ENCODE measurements around the gene SNX33. TPM values are rescaled to one million over a fixed set of nuclear protein-coding genes. Genes with fewer than 3 reads are reported as not detected.

SNX33 gene
- total RNA-seq, 1 experiment from 2014 or later, result 19.8 TPM

DNA sequence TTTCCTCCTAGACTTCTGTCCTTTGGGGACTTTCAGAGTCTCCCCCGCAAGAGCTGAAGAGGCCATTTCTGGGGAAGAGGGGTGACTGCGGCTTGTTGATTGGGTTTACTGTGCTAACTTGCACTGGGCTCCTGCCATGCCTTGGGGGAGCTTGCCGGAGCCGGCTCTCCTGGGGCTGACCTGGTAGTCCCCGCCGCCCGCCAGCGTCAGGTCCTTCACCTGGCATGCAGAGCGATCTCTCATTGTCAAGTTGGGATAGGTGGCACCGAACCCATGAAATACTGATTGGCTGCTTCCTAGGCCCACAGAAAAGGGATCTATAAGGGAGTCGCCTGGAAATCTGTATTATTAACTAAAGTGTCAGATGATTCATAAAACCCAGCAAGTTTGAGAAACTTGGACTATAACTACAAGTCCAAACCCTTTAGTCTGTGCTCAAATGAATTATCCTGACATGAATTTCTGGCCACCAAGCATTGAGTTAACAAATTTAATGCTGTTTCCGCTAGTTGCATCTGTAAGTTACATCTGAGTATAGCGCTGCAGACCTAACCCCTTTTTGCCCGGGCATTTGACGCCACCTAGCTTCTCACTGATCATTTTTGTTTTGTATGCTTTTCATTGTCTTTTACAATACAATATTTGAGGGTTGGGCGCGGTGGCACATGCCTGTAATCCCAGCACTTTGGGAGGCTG lies 7.1 kb upstream of the SNX33 start:
- ChIA-PET POLR2A (interaction anchor here (1.0 to 6.1 kb wide), 12 partner anchors 7 to 273 kb away, joined by 3 to 76 read pairs (median 13); partner anchors contain the start of genes MAN2C1, PTPN9, SIN3A and SNUPN), CTCF (interaction anchor here (0.6 to 3.7 kb wide), 8 partner anchors 10 to 273 kb away, joined by 3 to 26 read pairs (median 11); partner anchors contain the start of genes MAN2C1, SIN3A and SNUPN)
- H3K27me3 Mint-ChIP-seq (ENCODE audit: low read depth), result peaks cover 9% of the 10 kb centered on the region
- no peak for TF ChIP-seq SMAD4 (CRISPR knock-in tag; IDR thresholded peaks at IDR 0.05)
- TF ChIP-seq, protein P1, sequence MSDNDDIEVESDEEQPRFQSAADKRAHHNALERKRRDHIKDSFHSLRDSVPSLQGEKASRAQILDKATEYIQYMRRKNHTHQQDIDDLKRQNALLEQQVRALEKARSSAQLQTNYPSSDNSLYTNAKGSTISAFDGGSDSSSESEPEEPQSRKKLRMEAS (CRISPR knock-in tag; IDR thresholded peaks at IDR 0.05), result no peak
- no peak for TF ChIP-seq GRHL2 (CRISPR knock-in tag; IDR thresholded peaks at IDR 0.05; ENCODE audit: insufficient replicate concordance, severe bottlenecking)
- TF ChIP-seq, protein P2, sequence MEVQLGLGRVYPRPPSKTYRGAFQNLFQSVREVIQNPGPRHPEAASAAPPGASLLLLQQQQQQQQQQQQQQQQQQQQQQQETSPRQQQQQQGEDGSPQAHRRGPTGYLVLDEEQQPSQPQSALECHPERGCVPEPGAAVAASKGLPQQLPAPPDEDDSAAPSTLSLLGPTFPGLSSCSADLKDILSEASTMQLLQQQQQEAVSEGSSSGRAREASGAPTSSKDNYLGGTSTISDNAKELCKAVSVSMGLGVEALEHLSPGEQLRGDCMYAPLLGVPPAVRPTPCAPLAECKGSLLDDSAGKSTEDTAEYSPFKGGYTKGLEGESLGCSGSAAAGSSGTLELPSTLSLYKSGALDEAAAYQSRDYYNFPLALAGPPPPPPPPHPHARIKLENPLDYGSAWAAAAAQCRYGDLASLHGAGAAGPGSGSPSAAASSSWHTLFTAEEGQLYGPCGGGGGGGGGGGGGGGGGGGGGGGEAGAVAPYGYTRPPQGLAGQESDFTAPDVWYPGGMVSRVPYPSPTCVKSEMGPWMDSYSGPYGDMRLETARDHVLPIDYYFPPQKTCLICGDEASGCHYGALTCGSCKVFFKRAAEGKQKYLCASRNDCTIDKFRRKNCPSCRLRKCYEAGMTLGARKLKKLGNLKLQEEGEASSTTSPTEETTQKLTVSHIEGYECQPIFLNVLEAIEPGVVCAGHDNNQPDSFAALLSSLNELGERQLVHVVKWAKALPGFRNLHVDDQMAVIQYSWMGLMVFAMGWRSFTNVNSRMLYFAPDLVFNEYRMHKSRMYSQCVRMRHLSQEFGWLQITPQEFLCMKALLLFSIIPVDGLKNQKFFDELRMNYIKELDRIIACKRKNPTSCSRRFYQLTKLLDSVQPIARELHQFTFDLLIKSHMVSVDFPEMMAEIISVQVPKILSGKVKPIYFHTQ (CRISPR knock-in tag; IDR thresholded peaks at IDR 0.05), result peak; percentile 71; the same call in 1 of the 2 replicates
- no peak for TF ChIP-seq RELA (CRISPR knock-in tag; IDR thresholded peaks at IDR 0.05; ENCODE audit: borderline replicate concordance)
- TF ChIP-seq ZNF121 (CRISPR knock-in tag; IDR thresholded peaks at IDR 0.05), result no peak
- DNase-seq (ENCODE audit: low spot score), result peak; percentile 68
- H3K36me3 Mint-ChIP-seq, result no peaks in the 10 kb centered on the region
- H3K27ac Mint-ChIP-seq, result peak overlapping the region; percentile 98
- peak overlapping the region; percentile 92 for H3K4me3 Mint-ChIP-seq
- peak; percentile 63 for ATAC-seq
- no peaks in the 10 kb centered on the region for H3K9me3 Mint-ChIP-seq
- peaks cover 32% of the 10 kb centered on the region for H3K4me1 Mint-ChIP-seq

DNA sequence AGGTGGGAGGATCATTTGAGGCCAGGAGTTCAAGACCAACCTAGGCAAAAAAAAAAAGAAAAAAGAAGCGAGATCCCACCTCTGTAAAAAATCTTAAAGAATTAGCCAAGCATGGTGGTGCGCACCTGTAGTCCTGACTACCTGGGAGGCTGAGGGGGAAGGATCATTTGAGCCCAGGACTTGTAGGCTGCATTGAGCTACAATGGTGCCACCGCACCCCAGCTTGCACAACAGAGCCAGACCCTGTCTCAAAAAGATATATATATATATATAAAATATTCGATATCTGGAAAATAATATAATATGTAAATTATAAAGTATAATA lies 6.6 kb upstream of the SNX33 start:
- peaks cover 14% of the 10 kb centered on the region for H3K27me3 Mint-ChIP-seq (ENCODE audit: low read depth)
- H3K4me3 Mint-ChIP-seq, result peak overlapping the region; percentile 92
- no peaks in the 10 kb centered on the region for H3K9me3 Mint-ChIP-seq
- POLR2A ChIA-PET, result interaction anchor here (1.0 to 6.1 kb wide), 6 partner anchors 15 to 273 kb away, joined by 4 to 76 read pairs (median 17); partner anchors contain the start of genes MAN2C1, PTPN9, SIN3A and SNUPN
- CTCF ChIA-PET, result interaction anchor here (0.6 to 3.7 kb wide), 4 partner anchors 9 to 190 kb away, joined by 3 to 26 read pairs (median 4); partner anchors contain the start of genes SIN3A and SNUPN
- H3K36me3 Mint-ChIP-seq, result no peaks in the 10 kb centered on the region
- H3K27ac Mint-ChIP-seq, result peak overlapping the region; percentile 98
- no peak for ATAC-seq
- TF ChIP-seq ZNF219 (CRISPR knock-in tag; IDR thresholded peaks at IDR 0.05; ENCODE audit: borderline replicate concordance) (no peak), HMGA2 (CRISPR knock-in tag; IDR thresholded peaks at IDR 0.05) (0 out of 2 replicates have a peak, but pooled peaks have one; percentile 6)
- no peak for DNase-seq (ENCODE audit: low spot score)
- peaks cover 29% of the 10 kb centered on the region for H3K4me1 Mint-ChIP-seq

DNA sequence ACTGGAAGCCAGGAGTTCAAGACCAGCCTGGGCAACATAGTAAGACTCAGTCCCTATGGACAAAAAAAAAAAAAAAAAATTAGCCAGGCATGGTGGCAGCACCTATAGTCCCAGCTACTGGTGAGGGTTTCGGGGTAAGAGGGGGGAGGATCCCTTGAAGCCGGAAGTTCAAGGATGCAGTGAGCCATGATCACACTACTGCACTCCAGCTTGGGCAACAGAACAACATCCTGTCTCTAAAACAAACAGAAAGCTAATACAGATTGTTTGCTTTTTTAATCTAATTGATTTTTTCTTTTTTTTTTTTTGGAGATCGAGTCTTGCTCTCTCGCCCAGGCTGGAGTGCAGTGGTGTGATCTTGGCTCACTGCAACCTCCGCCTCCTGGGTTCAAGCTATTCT lies 6.1 kb upstream of the SNX33 start:
- DNase-seq (ENCODE audit: low spot score) (no peak), ATAC-seq (no peak)
- Mint-ChIP-seq H3K27me3 (ENCODE audit: low read depth) (peaks cover 19% of the 10 kb centered on the region), H3K27ac (no peak overlapping the region), H3K4me1 (peaks cover 33% of the 10 kb centered on the region), H3K36me3 (no peaks in the 10 kb centered on the region), H3K9me3 (no peaks in the 10 kb centered on the region), H3K4me3 (no peak overlapping the region)
- POLR2A ChIA-PET, result interaction anchor here (1.0 to 6.1 kb wide), 3 partner anchors 15 to 189 kb away, joined by 4 to 76 read pairs (median 34); partner anchors contain the start of genes SIN3A and SNUPN
- CTCF ChIA-PET, result interaction anchor here (0.6 to 0.7 kb wide), 2 partner anchors 18 to 654 kb away, joined by 4 read pairs; no protein-coding TSS in a partner anchor
- TF ChIP-seq, protein P3, sequence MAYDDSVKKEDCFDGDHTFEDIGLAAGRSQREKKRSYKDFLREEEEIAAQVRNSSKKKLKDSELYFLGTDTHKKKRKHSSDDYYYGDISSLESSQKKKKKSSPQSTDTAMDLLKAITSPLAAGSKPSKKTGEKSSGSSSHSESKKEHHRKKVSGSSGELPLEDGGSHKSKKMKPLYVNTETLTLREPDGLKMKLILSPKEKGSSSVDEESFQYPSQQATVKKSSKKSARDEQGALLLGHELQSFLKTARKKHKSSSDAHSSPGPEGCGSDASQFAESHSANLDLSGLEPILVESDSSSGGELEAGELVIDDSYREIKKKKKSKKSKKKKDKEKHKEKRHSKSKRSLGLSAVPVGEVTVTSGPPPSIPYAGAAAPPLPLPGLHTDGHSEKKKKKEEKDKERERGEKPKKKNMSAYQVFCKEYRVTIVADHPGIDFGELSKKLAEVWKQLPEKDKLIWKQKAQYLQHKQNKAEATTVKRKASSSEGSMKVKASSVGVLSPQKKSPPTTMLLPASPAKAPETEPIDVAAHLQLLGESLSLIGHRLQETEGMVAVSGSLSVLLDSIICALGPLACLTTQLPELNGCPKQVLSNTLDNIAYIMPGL (CRISPR knock-in tag; IDR thresholded peaks at IDR 0.05), result no peak
- TF ChIP-seq RORB (CRISPR knock-in tag; IDR thresholded peaks at IDR 0.05) (no peak), JUN (CRISPR knock-in tag; IDR thresholded peaks at IDR 0.05) (no peak), HMGA2 (CRISPR knock-in tag; IDR thresholded peaks at IDR 0.05) (no peak), TCF7 (CRISPR knock-in tag; IDR thresholded peaks at IDR 0.05; ENCODE audit: low read depth) (no peak), TEAD1 (CRISPR knock-in tag; IDR thresholded peaks at IDR 0.05) (no peak), MXD4 (CRISPR knock-in tag; IDR thresholded peaks at IDR 0.05; ENCODE audit: borderline replicate concordance) (no peak), ZNF317 (CRISPR knock-in tag; IDR thresholded peaks at IDR 0.05; ENCODE audit: borderline replicate concordance, low read depth) (no peak), KAT7 (CRISPR knock-in tag; IDR thresholded peaks at IDR 0.05; ENCODE audit: borderline replicate concordance) (no peak), ZNF396 (CRISPR knock-in tag; IDR thresholded peaks at IDR 0.05; ENCODE audit: borderline replicate concordance) (no peak), ZNF121 (CRISPR knock-in tag; IDR thresholded peaks at IDR 0.05) (no peak)
- TF ChIP-seq, protein P4, sequence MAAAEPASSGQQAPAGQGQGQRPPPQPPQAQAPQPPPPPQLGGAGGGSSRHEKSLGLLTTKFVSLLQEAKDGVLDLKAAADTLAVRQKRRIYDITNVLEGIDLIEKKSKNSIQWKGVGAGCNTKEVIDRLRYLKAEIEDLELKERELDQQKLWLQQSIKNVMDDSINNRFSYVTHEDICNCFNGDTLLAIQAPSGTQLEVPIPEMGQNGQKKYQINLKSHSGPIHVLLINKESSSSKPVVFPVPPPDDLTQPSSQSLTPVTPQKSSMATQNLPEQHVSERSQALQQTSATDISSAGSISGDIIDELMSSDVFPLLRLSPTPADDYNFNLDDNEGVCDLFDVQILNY (CRISPR knock-in tag; IDR thresholded peaks at IDR 0.05), result no peak
- TF ChIP-seq, protein P5, sequence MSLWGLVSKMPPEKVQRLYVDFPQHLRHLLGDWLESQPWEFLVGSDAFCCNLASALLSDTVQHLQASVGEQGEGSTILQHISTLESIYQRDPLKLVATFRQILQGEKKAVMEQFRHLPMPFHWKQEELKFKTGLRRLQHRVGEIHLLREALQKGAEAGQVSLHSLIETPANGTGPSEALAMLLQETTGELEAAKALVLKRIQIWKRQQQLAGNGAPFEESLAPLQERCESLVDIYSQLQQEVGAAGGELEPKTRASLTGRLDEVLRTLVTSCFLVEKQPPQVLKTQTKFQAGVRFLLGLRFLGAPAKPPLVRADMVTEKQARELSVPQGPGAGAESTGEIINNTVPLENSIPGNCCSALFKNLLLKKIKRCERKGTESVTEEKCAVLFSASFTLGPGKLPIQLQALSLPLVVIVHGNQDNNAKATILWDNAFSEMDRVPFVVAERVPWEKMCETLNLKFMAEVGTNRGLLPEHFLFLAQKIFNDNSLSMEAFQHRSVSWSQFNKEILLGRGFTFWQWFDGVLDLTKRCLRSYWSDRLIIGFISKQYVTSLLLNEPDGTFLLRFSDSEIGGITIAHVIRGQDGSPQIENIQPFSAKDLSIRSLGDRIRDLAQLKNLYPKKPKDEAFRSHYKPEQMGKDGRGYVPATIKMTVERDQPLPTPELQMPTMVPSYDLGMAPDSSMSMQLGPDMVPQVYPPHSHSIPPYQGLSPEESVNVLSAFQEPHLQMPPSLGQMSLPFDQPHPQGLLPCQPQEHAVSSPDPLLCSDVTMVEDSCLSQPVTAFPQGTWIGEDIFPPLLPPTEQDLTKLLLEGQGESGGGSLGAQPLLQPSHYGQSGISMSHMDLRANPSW (CRISPR knock-in tag; conservative IDR thresholded peaks at IDR 0.05; ENCODE audit: low read depth), result no peak

Data from WTC11 (cell line).